Tibial nerve (tissue), 4 donors: Measurements from ENCODE around the gene RNASE7.

Experiments used
- EP300 ChIP-seq, 2 donors: sonication (generic); formaldehyde crosslinking; IDR thresholded peaks; one replicate each; pipeline ENCODE4 v1.6.1; 2017; ENCODE audit warnings: antibody characterized with exemption in 2 of 2, mild to moderate bottlenecking in 1 of 2
- TF ChIP-seq, protein P1 (sequence below), 5 experiments: fragments of 200-600 bp in 3 of 5; fragments of 450-650 bp in 2 of 5; sonication (generic) in 3 of 5; IDR thresholded peaks; one replicate each; pipeline ENCODE4 v1.5.1; 2016 to 2019; ENCODE audit warnings: antibody characterized with exemption in 5 of 5, mild to moderate bottlenecking in 3 of 5, moderate library complexity in 2 of 5

DNA sequence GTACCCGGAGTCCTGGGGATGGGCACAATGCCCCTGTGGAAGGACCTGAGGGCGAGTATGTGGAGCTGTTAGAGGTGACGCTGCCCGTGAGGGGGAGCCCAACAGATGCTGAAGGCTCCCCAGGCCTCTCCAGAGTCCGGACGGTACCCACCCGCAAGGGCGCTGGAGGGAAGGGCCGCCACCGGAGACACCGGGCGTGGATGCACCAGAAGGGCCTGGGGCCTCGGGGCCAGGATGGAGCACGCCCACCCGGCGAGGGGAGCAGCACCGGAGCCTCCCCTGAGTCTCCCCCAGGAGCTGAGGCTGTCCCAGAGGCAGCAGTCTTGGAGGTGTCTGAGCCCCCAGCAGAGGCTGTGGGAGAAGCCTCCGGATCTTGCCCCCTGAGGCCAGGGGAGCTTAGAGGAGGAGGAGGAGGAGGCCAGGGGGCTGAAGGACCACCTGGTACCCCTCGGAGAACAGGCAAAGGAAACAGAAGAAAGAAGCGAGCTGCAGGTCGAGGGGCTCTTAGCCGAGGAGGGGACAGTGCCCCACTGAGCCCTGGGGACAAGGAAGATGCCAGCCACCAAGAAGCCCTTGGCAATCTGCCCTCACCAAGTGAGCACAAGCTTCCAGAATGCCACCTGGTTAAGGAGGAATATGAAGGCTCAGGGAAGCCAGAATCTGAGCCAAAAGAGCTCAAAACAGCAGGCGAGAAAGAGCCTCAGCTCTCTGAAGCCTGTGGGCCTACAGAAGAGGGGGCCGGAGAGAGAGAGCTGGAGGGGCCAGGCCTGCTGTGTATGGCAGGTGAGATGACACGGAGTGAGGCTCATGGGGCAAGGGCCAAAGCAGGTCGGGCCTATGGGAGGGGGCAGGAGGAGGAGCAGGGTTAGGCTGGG, 32.5 kb downstream of the RNASE7 start:
- TF ChIP-seq EP300 (IDR thresholded peaks at IDR 0.05): no peak
- TF ChIP-seq, protein P1, sequence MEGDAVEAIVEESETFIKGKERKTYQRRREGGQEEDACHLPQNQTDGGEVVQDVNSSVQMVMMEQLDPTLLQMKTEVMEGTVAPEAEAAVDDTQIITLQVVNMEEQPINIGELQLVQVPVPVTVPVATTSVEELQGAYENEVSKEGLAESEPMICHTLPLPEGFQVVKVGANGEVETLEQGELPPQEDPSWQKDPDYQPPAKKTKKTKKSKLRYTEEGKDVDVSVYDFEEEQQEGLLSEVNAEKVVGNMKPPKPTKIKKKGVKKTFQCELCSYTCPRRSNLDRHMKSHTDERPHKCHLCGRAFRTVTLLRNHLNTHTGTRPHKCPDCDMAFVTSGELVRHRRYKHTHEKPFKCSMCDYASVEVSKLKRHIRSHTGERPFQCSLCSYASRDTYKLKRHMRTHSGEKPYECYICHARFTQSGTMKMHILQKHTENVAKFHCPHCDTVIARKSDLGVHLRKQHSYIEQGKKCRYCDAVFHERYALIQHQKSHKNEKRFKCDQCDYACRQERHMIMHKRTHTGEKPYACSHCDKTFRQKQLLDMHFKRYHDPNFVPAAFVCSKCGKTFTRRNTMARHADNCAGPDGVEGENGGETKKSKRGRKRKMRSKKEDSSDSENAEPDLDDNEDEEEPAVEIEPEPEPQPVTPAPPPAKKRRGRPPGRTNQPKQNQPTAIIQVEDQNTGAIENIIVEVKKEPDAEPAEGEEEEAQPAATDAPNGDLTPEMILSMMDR (IDR thresholded peaks at IDR 0.05): no peak
